Measurements from ENCODE around the gene MSI1.
"Not testable (repeated sequence)": the region's sequence is repeated elsewhere in the genome, so short reads cannot be mapped to it uniquely, and the experiment has no call there.

The MSI1 gene

GRCh38 chr12:120353556-120354317, 15.2 kb downstream of the MSI1 start:
- DNase-seq (ENCODE audit: low read depth), result no peak

- DNase-seq (ENCODE audit: low read depth), result no peak
These were observed 15.8 kb downstream of the MSI1 start for GRCh38 chr12:120353136-120353535.

- DNase-seq (ENCODE audit: low read depth), result no peak
These were observed 16.8 kb downstream of the MSI1 start for GRCh38 chr12:120352117-120352516.

DNA sequence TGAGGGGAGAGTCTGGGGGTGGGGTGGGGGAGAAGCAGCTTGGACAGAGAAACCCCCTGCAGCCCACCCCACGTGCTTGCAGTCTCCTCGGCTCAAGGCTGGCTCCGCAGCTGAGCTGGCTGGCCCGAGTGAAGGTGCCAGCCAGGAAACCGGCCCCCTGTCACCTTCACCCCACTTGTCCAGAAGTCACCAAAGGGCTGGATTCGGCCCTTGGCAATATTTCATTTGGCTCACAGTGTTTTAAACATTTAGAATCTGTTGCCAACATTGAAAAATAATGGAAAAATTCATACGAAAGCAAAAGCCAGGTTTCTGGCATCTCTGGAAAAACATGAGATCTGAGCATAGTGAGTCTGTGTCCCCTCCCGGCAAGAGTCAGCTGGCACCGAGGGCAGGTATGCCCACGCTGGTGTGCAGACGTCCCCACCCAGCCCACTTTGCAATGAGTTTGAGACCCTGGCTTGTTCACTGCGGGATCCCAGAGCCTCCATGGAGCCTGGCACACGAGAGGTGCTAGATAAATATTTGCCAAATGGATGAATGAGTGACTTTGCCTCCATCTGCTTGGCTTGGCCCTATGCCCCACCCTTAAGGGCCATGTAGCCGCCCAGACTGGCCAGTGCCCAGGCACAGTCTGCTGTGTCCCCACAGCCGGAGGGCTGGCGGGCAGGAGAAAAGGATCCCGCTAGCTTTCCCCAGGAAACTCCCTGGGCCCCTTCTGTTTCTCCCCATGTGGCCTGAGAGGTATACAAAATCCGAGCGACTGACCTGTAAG, 18.2 kb downstream of the MSI1 start:
- no peak for DNase-seq (ENCODE audit: low read depth)

- no peak for DNase-seq (ENCODE audit: low read depth)
These were observed 21.2 kb downstream of the MSI1 start for GRCh38 chr12:120347766-120348165.

DNA sequence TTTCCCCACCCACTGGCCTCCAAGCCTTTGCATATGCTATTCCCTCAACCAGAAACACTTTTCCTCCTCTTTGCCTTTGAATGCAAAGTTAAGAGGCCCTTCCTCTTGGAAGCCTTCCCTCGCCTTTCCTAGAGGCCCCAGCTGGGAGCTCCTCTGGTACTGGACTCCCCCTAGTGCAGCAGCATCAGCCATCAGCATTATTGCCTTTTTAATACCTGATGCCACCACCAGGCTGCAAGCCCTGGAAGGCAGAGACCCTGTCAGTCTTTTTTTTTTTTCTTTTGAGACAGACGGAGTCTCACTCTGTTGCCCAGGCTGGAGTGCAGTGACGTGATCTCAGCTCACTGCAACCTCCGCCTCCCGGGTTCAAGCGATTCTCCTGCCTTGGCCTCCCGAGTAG, 22.3 kb downstream of the MSI1 start:
- DNase-seq (ENCODE audit: low read depth), result no peak

DNA sequence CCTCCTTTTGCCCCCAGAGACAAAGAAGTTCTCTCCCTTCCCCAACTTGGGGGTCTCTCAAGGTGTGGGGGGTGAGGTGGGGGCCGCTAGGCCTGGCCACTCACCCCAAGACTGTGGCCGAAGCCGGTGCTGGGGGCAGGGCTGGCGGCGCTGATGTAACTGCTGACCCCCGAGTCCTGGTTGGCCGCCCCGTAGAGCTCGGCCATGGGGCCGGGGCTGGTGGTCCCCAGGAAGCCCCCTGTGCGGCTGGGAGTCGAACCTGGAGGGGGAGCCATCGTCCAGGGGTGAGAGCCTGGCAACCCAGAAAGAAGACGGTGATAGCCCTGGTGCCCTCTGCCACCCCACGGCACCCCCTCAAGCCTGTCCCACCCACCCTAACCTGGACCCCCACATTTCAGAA, 22.9 kb downstream of the MSI1 start:
- DNase-seq (ENCODE audit: low read depth), result no peak

- no peak for DNase-seq (ENCODE audit: low read depth)
These were observed 25.3 kb downstream of the MSI1 start for GRCh38 chr12:120343692-120344091.

DNA sequence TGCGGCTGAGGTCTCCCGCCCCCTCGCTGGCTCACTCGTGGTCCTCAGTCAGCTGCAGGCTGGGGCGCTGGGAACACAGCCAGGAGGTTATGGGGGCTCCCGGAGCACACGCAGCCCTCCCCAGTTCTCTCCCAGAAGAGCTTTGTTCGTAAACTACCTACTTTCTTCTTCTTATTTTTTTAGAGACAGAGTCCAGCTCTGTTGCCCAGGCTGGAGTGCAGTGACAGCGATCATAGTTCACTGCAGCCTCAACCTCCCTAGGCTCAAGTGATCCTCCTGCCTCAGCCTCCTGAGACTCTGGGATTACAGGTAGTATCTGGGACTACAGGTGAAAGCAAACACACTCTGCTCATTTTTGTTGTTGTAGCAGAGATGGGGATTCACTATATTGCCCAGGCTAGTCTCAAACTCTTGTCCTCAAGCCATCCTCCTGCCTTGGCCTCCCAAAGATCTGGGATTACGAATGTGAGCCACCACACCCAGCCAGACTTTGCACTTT, 25.9 kb downstream of the MSI1 start:
- DNase-seq (ENCODE audit: low read depth), result no peak

GRCh38 chr12:120342175-120343038, 26.6 kb downstream of the MSI1 start:
- no peak for DNase-seq (ENCODE audit: low read depth)

- DNase-seq (ENCODE audit: low read depth), result no peak
These were observed 29.7 kb downstream of the MSI1 start for GRCh38 chr12:120339256-120339655.

DNA sequence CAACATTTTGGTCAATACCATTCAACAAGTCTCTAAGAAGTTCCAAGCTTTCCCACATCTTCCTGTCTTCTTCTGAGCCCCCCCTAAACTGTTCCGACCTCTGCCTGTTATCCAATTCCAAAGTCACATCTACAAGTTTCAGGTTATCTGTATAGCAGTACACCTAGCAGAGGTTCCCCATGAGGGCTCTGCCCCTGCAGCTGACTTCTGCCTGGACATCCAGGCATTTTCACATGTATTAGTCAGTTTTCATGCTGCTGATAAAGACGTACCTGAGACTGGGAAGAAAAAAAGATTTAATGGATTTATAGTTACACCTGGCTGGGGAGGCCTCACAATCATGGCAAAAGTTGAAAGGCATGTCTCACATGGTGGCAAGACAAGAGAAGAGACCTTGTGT, 31.2 kb downstream of the MSI1 start:
- no peak for DNase-seq (ENCODE audit: low read depth)

GRCh38 chr12:120336392-120336791, 32.6 kb downstream of the MSI1 start:
- not testable (repeated sequence) for DNase-seq (ENCODE audit: low read depth)

- DNase-seq (ENCODE audit: low read depth), result peak; percentile 30
These were observed 33.5 kb downstream of the MSI1 start for GRCh38 chr12:120335447-120335846.

GRCh38 chr12:120332523-120332922, 36.4 kb downstream of the MSI1 start:
- no peak for DNase-seq (ENCODE audit: low read depth)

DNA sequence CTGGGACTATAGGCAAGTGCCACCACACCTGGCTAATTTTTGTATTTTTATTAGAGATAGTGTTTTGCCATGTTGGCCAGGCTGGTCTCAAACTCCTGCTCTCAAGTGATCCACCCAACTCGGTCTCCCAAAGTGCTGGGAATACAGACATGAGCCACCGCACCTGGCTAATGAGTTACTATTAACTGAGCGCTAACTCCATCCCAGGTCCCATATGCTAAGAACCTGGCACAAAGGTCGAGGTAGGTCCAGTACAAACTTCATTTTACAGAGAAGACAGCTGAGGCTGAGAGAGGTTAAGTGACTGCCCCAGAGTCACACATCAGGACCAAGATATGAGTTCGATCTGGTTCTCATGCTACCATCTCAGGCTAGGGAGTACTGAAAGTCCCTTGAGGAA, 36.9 kb downstream of the MSI1 start:
- DNase-seq (ENCODE audit: low read depth), result no peak

DNA sequence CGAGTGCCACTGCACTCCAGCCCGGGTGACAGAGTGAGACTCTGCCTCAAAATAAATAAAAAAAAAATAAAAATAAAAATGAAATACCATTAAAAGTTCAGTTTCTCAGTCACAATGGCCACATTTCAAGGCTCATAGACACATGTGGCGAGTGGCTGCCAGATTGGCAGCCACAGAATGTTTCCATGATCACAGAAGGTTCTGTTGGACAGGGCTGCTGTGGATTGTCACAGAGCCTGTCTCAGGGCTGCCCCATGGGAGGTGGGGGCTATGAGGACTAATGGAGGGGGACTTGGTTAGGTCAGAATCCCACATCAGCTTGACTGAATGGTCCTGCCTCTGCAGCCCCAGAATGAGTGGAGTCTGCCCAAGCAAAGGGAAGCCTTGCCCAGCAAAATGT, 37.6 kb downstream of the MSI1 start:
- no peak for DNase-seq (ENCODE audit: low read depth)

- DNase-seq (ENCODE audit: low read depth), result no peak
These were observed 40.7 kb downstream of the MSI1 start for GRCh38 chr12:120328228-120328627.

DNA sequence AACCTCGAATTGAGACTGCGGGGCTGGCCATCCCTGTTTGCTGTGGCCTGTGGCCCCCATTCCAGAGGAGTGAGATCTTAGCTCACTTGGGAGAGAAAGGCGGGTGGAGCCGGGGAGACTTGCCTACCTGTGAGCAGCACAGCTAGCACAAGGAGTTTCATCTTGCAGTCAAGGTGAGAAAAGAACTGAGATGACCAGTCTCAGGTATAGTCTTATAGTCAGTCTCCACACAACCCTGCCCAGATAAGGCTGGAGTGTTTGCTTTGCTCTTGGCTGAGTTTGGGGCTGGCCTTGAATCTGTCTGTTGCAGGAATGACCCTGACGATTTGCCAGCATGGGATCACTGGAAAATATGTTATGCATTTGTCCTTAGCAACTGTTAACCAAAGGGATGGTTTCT, 41.4 kb downstream of the MSI1 start, which contains the start of gene PLA2G1B:
TSS of gene PLA2G1B (minus strand) at position 187 of the 400 bp plus-strand sequence. CDS start at position 161, 26 bp downstream.
- no peak for DNase-seq (ENCODE audit: low read depth)

DNA sequence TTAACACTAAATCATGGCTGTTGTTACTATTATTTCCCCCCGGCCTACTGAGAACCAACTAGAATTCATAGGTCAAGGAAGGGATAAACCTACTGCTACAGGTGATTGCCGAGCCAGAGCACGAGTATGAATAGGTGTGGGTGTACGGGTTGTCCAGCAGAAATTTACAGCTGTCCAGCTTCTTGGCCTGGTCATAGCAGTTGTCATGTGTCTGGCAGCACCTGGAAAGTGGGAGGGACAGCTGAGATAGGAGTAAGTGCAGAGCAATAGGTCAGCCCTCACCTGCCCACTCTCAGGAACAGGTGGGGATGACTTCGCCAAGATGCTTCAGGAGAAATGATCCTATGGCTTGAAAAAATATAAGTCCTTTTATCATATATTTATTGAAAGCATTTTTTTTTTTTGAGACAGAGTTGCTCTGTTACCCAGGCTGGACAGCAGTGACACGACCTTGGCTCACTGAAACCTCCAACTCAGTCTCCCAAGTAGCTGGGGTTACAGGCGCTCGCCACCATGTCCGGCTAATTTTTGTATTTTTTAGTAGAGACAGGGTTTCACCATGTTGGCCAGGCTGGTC, 44.0 kb downstream of the MSI1 start:
- DNase-seq (ENCODE audit: low read depth), result no peak

DNA sequence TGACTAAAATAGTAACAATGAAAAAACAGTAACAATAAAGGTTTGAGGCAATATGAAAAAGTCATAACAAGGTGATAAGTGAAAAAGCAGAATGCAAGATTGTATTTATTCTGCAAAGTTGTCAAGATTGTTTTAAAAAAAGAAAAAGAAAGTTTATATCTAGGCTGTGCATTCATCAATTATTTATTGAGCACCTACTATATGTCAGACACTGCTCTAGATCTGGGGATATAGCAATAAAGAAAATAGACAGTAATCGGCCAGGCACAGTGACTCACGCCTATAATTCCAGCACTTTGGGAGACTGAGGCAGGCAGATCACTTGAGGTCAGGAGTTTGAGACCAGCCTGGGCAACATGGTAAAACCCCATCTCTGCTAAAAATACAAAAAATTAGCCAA, 45.2 kb downstream of the MSI1 start:
- DNase-seq (ENCODE audit: low read depth), result no peak

All from activated T-cell treated with anti-CD3 and anti-CD28 coated beads for 48 hours (primary cell).